Measurements from ENCODE around the gene ASCC1. TPM values are rescaled to one million over a fixed set of nuclear protein-coding genes. Genes with fewer than 3 reads are reported as not detected.
A peak's percentile ranks its signal among the peaks of the same experiment; 100 is the strongest.

The ASCC1 gene
- total and polyA plus RNA-seq, 2 of the 13 experiments (the other 11 are each of a cell fraction or from before 2014, with no cell fraction given): 21.6 to 30.1 TPM

DNA sequence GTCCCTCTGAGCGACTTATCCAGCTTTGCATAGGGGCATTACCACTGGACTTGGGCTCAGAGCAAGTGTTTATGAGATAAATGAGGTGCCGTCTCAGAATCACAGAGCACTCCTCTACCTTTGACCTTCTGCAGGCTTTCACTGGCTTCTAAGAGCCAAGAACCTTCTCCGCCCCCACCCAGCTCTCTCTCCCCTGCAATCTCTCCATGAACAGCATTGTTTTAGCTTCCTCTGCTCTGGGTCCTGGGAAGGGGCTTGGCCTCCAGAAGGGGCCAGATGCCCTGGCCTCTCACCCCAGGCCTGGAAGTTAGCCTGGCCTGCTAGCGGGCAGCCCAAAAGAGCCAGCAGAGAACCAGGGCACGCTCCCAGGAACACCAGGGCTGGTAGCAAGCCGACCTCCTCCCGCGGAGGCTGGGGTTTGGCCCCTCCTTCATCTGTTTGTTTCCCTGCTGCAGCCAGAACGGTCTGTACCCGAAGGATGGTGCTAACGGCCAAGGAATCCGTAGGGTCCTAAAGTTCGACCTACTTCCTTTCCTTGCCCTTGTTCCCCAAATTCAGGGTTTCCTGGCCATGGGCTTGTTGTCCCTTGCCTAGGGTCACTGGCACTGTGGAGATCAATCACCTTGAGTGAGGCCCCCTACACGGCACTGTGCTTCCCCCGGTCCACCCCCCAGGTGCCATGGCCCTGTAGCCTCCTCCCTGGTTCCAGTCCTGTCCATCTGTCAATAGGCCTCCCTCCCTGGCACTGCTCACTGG, 38.9 kb upstream of the ASCC1 start (continued):
- TF ChIP-seq KLF15 (CRISPR knock-in tag; IDR thresholded peaks at IDR 0.05; ENCODE audit: borderline replicate concordance): no peak
- no peak for TF ChIP-seq ZSCAN21 (CRISPR knock-in tag; IDR thresholded peaks at IDR 0.05; ENCODE audit: borderline replicate concordance)
- no peak for TF ChIP-seq ZNF691 (CRISPR knock-in tag; IDR thresholded peaks at IDR 0.05; ENCODE audit: borderline replicate concordance, low read depth)
- TF ChIP-seq ZNF724P (CRISPR knock-in tag; IDR thresholded peaks at IDR 0.05; ENCODE audit: borderline replicate concordance): no peak
- no peak for TF ChIP-seq SOX13 (IDR thresholded peaks at IDR 0.05)
- TF ChIP-seq SOX13 (CRISPR knock-in tag; conservative IDR thresholded peaks at IDR 0.05 in 1 of 2, IDR thresholded peaks at IDR 0.05 in 1 of 2): peak in 1 of 2 experiments; percentile 18; a peak in 1 of 4 replicates
- TF ChIP-seq SP2 (CRISPR knock-in tag; IDR thresholded peaks at IDR 0.05): no peak
- TF ChIP-seq, protein P1, sequence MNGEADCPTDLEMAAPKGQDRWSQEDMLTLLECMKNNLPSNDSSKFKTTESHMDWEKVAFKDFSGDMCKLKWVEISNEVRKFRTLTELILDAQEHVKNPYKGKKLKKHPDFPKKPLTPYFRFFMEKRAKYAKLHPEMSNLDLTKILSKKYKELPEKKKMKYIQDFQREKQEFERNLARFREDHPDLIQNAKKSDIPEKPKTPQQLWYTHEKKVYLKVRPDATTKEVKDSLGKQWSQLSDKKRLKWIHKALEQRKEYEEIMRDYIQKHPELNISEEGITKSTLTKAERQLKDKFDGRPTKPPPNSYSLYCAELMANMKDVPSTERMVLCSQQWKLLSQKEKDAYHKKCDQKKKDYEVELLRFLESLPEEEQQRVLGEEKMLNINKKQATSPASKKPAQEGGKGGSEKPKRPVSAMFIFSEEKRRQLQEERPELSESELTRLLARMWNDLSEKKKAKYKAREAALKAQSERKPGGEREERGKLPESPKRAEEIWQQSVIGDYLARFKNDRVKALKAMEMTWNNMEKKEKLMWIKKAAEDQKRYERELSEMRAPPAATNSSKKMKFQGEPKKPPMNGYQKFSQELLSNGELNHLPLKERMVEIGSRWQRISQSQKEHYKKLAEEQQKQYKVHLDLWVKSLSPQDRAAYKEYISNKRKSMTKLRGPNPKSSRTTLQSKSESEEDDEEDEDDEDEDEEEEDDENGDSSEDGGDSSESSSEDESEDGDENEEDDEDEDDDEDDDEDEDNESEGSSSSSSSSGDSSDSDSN (CRISPR knock-in tag; IDR thresholded peaks at IDR 0.05): peak; percentile 50
- TF ChIP-seq ATF5 (CRISPR knock-in tag; IDR thresholded peaks at IDR 0.05; ENCODE audit: low read depth): no peak
- no peak for TF ChIP-seq ZFP90 (CRISPR knock-in tag; IDR thresholded peaks at IDR 0.05; ENCODE audit: borderline replicate concordance)
- no peak for TF ChIP-seq ZNF790 (CRISPR knock-in tag; IDR thresholded peaks at IDR 0.05; ENCODE audit: borderline replicate concordance)
- no peak for TF ChIP-seq ZNF652 (CRISPR knock-in tag; IDR thresholded peaks at IDR 0.05; ENCODE audit: borderline replicate concordance, low read depth)
- TF ChIP-seq, protein P2, sequence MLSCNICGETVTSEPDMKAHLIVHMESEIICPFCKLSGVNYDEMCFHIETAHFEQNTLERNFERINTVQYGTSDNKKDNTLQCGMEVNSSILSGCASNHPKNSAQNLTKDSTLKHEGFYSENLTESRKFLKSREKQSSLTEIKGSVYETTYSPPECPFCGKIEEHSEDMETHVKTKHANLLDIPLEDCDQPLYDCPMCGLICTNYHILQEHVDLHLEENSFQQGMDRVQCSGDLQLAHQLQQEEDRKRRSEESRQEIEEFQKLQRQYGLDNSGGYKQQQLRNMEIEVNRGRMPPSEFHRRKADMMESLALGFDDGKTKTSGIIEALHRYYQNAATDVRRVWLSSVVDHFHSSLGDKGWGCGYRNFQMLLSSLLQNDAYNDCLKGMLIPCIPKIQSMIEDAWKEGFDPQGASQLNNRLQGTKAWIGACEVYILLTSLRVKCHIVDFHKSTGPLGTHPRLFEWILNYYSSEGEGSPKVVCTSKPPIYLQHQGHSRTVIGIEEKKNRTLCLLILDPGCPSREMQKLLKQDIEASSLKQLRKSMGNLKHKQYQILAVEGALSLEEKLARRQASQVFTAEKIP (CRISPR knock-in tag; IDR thresholded peaks at IDR 0.05; ENCODE audit: borderline replicate concordance): no peak
- no peak for TF ChIP-seq HMG20B (CRISPR knock-in tag; conservative IDR thresholded peaks at IDR 0.05)
- no peak for TF ChIP-seq CSRNP1 (CRISPR knock-in tag; IDR thresholded peaks at IDR 0.05)
- no peak for TF ChIP-seq RARG (CRISPR knock-in tag; IDR thresholded peaks at IDR 0.05; ENCODE audit: low read depth)
- no peak for TF ChIP-seq SKI (IDR thresholded peaks at IDR 0.05; ENCODE audit: partially characterized antibody)
- TF ChIP-seq ZFP36 (IDR thresholded peaks at IDR 0.05; ENCODE audit: borderline replicate concordance, low read depth, low read length, partially characterized antibody): no peak
- no peak for TF ChIP-seq HOXD1 (CRISPR knock-in tag; IDR thresholded peaks at IDR 0.05)
- no peak for TF ChIP-seq PHF20 (CRISPR knock-in tag; IDR thresholded peaks at IDR 0.05)
- peak; percentile 52; the same call in 1 of the 2 replicates for TF ChIP-seq RBFOX2 (IDR thresholded peaks at IDR 0.05; ENCODE audit: low read depth, low read length)
- TF ChIP-seq AKAP8 (CRISPR knock-in tag; IDR thresholded peaks at IDR 0.05): no peak

All from HepG2 (cell line).